ENCODE results near the gene EPHB2. TPM values are rescaled to one million over a fixed set of nuclear protein-coding genes. Genes with fewer than 3 reads are reported as not detected.
A peak's percentile ranks its signal among the peaks of the same experiment; 100 is the strongest.
"Not testable (repeated sequence)": the region's sequence is repeated elsewhere in the genome, so short reads cannot be mapped to it uniquely, and the experiment has no call there.

Gene EPHB2
- total RNA-seq, 4 donors from 2014 or later: 0.08 to 3.4 (median 1.9) TPM

DNA sequence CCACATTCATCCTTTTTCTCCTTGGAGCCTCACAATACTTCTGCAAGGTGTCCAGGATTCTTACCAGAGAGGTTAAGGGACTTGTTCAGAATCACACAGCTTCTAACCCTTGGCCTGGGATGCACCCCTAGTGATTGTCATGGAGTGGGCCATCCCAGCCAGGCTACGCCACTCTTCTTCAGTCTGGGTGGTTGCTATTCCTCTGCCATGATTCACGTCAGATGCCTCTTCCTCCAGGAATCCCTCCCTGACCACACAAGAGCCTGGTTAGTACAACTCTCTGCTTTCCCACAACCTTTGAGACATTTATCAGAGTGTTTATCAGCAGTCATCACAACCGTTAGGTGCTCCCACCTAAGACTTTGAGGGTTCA lies 121.8 kb downstream of the EPHB2 start:
- no peak for TF ChIP-seq CTCF (IDR thresholded peaks at IDR 0.05)
- TF ChIP-seq POLR2A (IDR thresholded peaks at IDR 0.05): no peak
- H3K27ac ChIP-seq: peak overlapping the region; percentile 59 to 93 (median 72)
- no peaks in the 10 kb centered on the region for H3K9me3 ChIP-seq
- no peak overlapping the region for H3K4me3 ChIP-seq
- 62 to 76% methylated on average over 3 of the region's 3 CpGs for WGBS, 2 donors
- H3K36me3 ChIP-seq: no peaks in the 10 kb centered on the region
- H3K4me1 ChIP-seq: peaks cover 43 to 64% (median 45%) of the 10 kb centered on the region in 3 donors
- intact Hi-C loops (cut with DNase I): no loop called here
- no peak for DNase-seq
- H3K27me3 ChIP-seq: peaks cover 0 to 13% (median 0%) of the 10 kb centered on the region in 4 donors

GRCh38 chr1:22833699-22834098 lies 123.1 kb downstream of the EPHB2 start:
- intact Hi-C loops (cut with DNase I): no loop called here
- no peak for DNase-seq
- TF ChIP-seq POLR2A (IDR thresholded peaks at IDR 0.05) (no peak), CTCF (IDR thresholded peaks at IDR 0.05) (no peak)
- peaks cover 0 to 13% (median 0%) of the 10 kb centered on the region in 4 donors for H3K27me3 ChIP-seq
- H3K36me3 ChIP-seq: no peaks in the 10 kb centered on the region
- H3K4me1 ChIP-seq: peaks cover 31 to 51% (median 36%) of the 10 kb centered on the region in 3 donors
- no peaks in the 10 kb centered on the region for H3K9me3 ChIP-seq
- no peak overlapping the region for H3K4me3 ChIP-seq
- WGBS, 2 donors: 65 to 77% methylated on average over 1 of the region's 1 CpG
- no peak overlapping the region for H3K27ac ChIP-seq

DNA sequence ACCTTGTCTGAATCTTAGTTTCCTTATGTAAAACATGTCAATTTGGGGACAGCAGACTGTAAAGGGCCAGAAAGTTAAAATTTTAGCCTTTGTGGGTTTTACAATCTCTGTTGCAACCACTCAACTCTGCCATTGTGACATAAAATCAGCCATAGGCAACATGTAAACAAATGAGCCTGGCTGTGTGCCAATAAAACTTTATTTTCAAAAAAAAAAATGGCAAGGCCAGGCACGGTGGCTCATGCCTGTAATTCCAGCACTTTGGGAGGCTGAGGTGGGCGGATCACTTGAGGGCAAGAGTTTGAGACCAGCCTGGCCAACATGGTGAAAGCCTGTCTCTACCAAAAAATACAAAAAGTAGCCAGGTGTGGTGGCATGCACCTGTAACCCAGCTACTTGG lies 123.8 kb downstream of the EPHB2 start:
- Histone ChIP-seq H3K4me1 (peaks cover 27 to 44% (median 29%) of the 10 kb centered on the region in 3 donors), H3K27me3 (peaks cover 0 to 13% (median 0%) of the 10 kb centered on the region in 4 donors)
- H3K4me3 ChIP-seq; intact Hi-C loops (cut with DNase I); H3K9me3 ChIP-seq; H3K36me3 ChIP-seq; DNase-seq; H3K27ac ChIP-seq: not testable (repeated sequence)
- 61 to 63% methylated on average over 2 of the region's 2 CpGs for WGBS, 2 donors

- TF ChIP-seq POLR2A (IDR thresholded peaks at IDR 0.05) (no peak), CTCF (IDR thresholded peaks at IDR 0.05) (no peak)
- no peaks in the 10 kb centered on the region for H3K36me3 ChIP-seq
- 81 to 89% methylated on average over 14 to 24 of the region's 24 CpGs for WGBS, 2 donors
These were observed 125.1 kb downstream of the EPHB2 start for GRCh38 chr1:22835636-22836319.

GRCh38 chr1:22836850-22837249 lies 126.2 kb downstream of the EPHB2 start:
- WGBS, 2 donors: 78 to 82% methylated on average over 2 to 5 of the region's 5 CpGs
- Histone ChIP-seq H3K4me1 (peaks cover 6 to 22% (median 6%) of the 10 kb centered on the region in 3 donors), H3K27me3 (peaks cover 0 to 20% (median 0%) of the 10 kb centered on the region in 4 donors), H3K27ac (no peak overlapping the region), H3K36me3 (no peaks in the 10 kb centered on the region), H3K9me3 (no peaks in the 10 kb centered on the region), H3K4me3 (no peak overlapping the region)
- DNase-seq: no peak
- no peak for TF ChIP-seq CTCF (IDR thresholded peaks at IDR 0.05)
- no peak for TF ChIP-seq POLR2A (IDR thresholded peaks at IDR 0.05)
- intact Hi-C loops (cut with DNase I): no loop called here

More at GRCh38 chr1:22835636-22836319, 125.1 kb downstream of the EPHB2 start:
- Histone ChIP-seq H3K27ac (no peak overlapping the region), H3K9me3 (no peaks in the 10 kb centered on the region), H3K27me3 (peaks cover 0 to 18% (median 0%) of the 10 kb centered on the region in 4 donors), H3K4me1 (peaks cover 16 to 31% (median 16%) of the 10 kb centered on the region in 3 donors), H3K4me3 (no peak overlapping the region)
- intact Hi-C loops (cut with DNase I): no loop called here
- DNase-seq: no peak
